Fibroblast of skin of left quadriceps (primary cell): Measurements from ENCODE around the gene EPHB1.

Experiments used
- DNase-seq, 2 experiments: peaks; one replicate each; pipeline ENCODE4 v3.0.0-alpha.2; 2013; ENCODE audit warnings: low read depth in 2 of 2

The EPHB1 gene

DNA sequence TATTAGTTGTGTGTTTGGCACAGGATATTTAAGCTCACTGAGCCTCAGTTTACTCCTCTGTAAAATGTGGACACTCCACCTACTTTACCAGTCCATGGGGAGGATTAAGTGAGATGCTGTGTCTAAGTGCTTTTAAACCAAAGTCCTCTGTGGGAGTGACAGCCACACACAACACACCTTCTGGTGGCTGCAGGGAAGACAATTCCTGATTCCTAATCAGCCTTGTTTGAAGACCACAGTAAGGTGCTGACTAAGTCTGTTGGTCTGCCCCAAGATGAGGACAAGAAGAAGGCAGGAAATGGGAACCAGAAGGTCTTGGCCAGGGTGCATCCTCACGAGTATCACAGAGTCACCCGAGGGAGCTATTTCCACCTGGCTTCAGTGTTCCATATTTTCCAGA is 52.3 kb downstream of the EPHB1 start:
- DNase-seq, result no peak

DNA sequence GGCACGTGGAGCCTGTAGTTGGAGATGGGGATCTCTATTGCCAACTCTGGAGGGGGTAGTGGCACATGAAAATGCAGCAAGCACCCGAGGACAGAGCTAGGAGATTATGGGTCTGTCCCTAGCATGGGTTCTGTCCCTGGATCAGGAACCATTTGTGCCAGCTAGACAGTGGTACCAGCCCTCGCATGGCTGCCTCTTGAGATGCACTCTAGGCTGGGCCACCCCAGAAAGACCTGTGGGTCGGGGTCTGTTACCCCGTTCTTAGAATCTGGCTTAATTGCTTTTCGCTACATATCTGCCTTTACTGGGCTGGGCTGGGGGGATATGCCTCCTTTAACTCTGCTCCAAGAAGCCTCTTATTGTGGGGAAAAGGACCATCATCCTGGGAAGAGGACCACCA is 54.5 kb downstream of the EPHB1 start:
- DNase-seq, result no peak

DNA sequence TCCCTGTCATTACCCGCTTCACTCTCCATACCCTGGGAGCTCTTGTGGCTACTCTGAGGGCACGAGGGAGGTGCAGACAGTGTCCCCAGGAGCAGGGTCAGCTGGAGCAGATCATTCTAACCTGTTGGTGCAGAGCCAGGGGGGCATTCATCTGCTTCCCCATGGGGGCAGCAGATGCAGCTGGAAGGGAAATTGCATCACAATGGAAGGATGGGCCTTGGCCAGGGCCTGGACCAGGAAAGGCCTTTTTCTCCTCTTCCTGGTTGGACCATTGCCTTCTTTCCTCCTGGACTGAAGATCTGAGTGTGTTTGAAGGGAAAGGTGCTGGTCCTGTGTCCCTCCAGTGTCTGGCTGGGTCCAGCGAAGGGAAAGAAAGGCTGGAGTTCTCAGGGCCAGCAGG is 55.7 kb downstream of the EPHB1 start:
- DNase-seq, result no peak

DNA sequence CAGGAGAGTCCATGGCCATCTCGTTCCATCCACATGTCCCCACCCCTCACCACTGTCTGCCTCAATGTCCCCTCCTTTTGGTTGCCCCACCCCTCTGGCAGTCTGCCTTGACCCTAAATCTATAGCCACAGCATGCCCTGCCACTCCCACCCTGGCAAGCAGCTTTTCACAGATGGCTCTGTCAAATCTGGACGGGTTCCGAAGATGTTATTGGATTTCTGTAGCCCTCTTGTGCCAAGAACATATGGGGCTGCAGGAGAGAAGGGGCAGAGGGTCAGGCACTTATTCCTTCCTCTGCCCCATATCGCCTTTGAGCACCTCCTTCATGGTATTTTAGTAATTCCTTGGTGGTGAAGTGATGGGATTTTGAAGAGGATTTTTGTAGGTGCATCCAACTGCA is 57.1 kb downstream of the EPHB1 start:
- DNase-seq, result no peak

DNA sequence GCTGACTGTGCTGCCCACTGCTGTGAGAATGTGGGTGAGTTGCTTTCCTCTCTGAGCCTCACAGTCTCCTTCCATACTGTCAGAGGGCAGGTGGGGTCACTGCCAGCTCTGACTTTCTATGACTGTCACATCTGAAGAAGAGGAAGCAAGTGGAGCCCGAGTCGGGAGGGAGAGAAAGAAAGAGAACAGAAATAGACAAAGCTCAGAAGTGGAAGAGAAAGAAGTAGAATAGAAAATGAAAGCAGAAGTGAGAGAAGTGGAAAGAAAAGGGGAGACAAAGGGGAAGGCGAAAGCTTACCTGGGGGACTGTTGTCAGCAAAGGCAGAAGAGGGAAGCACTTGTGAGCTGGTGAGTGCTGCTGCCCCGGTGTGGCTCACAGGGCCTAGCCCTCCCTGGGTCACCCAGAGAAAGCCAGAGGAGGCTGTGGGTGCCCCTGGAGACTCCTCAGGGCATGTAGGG is 57.9 kb downstream of the EPHB1 start:
- no peak for DNase-seq

DNA sequence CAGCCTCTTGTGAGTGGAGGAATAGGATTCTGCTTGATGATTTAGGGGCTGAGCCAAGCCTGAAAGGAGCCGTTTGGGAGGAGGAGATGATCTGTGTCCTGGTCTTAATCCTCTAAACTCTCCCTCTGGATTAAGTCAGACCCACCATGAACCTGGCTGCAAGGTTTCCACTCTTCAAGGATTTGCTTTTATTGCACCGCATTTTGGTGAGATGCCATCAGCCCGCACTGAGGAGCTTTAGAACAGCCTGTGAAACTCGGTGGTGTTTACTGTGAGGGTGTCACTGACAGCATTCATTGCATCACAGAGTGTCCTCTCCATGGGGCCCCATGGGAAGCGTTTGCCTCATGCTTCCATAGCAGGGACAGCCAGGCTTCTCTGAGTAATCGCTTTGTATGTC is 59.2 kb downstream of the EPHB1 start:
- no peak for DNase-seq

DNA sequence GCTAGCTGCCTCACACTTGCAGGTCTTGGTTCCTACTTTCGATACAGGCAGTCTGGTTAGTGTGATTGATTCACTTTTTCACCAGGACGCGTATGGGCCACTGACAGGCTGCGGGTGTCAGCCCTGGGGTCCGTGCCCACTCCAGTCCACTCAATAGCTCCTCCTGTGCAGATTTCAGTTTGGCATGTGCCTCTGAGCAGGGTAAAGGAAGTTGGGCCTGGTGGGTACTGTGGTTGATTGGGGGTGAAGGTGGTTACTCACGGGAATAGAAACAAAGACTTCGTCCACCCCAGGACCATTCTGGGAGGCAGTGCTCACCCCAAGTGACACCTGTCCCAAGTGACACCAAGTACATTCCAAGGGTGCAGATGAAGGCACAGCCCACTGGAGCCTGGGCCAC is 62.3 kb downstream of the EPHB1 start:
- DNase-seq, result no peak

DNA sequence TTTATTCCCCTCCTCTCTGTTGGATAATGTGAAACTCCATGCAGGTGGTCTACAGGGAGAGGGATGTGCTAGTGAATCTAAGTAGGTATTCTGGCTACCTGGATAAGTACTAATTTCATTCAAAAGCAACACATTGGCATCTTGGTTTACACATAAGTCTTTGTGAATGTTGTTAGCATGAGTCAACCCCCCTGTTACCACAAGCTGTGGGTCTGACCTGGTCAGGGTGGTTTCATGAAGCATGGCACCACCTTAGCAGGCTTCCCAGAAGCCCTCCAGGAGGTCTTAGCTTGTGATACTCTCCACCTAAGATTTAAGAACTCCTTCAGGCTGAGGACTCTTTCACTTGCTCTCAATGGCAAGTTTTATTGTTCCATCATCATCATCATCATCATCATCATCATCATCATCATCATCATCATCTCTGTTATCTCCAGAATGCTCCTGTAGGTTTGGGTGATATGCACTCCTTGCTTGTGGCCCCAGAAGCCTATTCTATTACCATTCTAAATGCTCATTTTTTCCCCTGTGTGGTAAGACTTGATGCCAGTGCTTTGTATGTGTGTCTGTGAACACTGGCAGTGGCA is 62.8 kb downstream of the EPHB1 start:
- no peak for DNase-seq

DNA sequence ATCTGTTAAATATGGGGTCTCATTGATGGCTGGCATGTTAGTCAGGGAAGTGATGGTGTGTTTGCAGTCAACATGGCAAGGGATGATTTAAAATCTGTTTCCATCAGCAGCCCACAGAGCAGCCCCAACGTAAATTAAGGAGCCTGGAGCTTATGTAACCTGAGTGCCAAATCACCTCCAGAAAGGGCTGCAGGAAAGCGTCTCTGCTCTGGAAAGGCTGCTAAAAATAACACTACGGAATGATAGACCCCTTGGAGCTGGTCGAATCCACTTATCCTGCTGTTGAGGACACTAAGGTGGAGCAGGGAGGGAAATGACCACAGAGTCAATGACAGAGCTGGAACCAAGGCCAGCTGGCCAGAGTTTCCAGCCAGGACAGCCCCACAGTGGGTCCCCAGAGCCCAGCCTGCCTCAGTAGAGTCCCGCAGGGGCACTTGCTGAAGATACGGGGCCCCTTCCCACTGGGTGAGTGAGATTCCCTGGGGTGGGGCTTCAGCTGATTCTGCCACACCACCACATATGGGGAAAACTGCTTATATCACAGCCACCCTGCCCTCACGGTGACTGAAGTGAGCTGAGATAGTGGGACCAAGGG is 63.5 kb downstream of the EPHB1 start:
- no peak for DNase-seq

DNA sequence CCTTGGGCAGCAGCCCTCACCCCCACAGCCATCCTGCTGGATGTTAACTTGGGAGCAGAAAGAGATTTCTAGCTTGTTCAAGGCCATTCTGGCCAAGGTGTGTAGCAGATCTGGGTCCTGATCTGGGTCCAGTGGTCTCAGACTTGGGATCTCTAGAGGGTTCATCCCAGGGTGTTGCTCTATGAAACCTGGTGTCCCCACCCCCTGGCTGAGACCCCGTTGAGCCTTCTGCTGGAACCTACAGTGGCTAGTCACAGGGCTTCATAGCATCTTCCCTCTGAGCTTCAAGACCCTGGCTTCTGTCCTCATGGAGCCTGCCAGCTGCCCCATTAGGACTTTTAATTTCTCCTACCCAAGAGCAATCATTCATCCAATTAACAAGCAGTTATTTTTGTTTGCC is 64.3 kb downstream of the EPHB1 start:
- no peak for DNase-seq

DNA sequence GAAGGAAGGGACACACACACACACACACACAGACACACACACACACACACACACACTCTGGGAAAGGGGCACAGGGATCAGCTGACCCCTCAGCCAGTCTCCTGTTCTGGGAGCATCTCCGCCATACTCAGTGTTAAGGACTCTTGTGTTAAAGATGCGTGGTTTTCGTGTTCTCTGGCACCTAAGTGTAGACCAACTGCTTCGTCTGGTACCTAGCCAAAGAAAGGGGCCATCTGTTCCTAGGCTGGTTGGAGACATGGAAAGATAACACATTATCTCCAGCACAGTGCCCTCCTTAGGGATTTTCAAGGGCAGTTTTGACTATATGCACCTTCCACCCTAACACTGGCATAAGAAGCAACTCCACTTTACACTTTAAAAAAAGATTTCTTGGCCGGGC is 65.1 kb downstream of the EPHB1 start:
- DNase-seq, result no peak

DNA sequence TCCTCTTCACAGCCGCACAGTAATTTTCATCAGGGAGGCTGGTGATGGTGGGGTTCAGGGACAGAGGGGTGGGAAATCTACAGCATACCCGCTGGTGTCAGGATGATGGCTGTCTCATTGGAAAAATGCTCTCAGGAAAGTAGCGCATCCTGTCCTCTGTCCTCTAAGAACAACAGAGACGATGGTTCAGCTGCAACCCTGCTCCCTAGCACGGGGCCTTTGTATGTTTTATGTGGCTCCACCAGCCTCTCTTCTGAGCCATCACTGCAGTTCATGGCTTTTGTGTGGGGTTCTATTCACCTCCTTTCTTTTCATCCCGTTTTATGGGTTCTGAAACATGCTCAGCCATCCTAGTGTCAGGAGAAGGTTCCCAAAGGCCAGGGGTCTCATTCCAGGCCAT is 68.9 kb downstream of the EPHB1 start:
- DNase-seq, result no peak

DNA sequence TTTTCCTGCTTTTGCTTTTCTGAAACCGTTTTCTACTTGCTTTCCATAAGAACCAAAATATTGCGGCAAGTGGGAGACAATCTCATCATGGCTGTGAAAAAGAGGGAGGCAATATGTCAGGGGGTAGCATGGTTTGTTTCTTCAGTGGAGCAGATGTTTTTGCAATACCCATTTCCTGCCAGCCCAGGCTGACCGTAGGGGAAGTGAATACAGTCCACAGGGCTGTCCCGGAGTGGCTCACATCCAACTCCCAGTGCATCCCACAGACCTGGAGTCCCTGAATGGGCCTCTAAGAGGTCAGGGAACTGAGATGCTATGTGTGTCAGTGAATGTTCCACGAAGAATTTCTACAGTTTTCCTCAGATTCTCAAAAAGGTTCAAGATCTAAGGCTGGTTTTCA is 69.6 kb downstream of the EPHB1 start:
- DNase-seq, result no peak

DNA sequence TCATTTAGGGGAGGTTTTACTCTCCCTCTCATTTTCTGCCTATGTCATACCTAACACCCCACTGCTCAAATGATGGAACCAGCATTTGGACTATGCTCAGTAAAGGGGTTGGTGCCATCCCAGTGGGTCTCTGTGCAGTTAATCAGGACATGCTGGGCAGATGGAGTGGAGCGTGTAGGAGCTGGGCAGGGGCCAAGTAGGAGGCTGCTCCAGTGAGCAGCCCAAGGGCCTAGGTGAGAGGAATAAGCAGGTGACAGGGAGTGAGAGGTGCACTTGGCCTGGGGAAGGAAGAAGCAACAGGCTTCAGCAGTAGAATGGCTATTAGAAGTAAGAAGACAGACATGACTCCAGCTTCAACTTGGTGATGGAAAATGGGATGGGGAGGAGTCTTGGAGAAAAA is 72.2 kb downstream of the EPHB1 start:
- no peak for DNase-seq

DNA sequence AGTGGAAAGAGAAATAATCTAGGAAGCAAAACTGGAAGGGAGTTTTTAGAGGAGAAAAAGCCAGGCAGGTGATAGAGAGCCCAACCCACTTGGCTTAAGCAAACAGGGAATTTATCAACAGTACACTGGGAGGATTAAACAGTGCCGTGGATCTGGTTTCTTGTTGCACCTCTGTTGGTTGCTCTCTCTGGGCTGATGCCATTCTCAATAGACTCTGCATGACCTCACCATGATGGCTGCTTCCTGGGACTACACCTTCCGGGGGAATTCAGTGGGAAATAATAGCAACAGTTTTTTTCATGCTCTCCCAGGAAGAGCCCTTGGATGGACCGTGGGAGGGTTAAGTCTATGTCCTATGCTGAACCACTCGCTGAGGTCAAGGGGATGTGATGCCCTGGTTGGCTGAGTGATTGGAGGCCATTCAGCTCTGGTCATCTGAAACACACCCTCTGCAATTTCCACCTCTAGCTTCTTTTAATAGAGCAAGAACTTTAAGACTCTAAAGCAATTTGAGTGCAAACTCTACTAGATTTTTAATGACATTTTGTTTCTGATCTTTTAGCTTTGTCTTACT is 74.2 kb downstream of the EPHB1 start:
- no peak for DNase-seq

DNA sequence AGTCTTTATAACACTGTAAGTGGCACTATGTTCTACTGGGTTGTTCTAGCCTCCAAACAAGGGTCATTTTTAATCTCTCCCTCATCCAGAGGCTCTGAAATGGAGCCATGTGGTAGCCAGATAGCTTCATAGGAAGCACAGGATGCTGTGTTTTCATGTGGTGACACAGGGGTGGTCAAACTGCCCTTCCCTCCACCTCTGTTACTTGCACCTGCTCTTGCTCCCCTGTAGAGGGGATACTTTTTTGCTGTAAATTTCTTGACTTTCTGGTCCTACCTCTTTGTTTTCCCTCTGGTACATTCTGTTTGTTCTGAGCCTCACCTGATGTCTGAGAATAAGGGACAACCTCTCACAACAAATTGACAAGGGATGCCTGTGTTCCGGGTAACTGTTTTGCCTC is 76.8 kb downstream of the EPHB1 start:
- no peak for DNase-seq

DNA sequence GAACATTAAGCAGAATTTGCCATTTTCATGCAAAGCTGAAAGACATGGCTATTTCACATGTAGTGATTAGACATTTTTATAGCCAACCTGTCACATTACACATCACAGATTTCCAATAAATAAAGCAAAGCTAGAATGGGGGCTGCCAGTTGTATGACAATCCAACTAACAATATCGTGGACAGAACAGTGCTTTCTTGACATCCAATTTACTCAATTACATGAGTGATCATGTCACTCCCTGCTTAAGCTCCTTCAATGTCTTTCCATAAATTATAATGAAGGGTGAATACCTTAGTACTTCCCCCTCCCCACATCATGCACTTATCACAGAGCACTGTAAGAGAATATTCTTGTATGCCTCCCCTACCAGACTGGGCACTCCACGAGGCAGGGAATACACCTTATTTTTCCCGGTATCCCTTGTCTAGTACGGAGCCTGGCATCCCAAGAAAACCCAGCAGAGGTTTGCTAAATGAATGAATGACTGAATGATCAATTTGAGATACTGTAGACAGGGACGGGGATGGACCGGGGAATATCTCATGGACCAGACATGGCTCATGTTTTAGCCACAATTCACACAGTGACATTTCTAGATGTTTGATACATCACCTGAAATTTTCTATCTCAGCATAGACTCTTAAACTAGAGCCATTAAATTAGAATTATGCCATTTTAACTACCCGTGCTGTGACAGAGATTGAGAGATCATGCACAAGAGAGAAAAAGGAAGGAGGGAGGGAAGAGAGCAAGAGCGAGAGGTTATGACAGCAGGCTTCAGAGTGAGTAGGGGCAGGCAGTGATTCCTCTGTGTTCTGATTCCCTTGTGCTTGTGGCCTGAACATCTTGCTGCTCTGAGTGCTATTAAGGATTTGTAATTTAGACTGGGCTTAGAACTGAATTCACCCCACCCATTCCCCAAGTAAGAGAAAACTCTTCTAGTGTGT is 77.7 kb downstream of the EPHB1 start:
- no peak for DNase-seq

DNA sequence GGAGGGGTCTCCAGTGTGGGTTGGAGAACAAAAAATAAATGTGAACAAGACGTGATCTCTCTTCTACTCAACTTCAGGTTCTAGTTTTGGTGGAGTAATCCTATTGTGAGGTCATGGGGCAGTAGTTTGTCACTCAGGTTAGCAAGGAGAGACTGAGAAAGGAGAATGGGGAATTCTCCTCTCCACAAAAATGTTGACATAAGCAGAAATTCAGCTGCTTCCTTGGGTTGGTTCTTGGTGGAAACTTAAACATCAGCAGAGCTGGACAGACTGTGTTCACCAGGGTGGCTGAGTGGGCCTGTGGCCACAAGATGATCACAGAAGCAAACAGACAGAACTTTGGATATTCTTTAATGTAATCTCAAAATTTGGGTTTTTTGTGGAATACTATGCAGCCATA is 78.7 kb downstream of the EPHB1 start:
- no peak for DNase-seq

DNA sequence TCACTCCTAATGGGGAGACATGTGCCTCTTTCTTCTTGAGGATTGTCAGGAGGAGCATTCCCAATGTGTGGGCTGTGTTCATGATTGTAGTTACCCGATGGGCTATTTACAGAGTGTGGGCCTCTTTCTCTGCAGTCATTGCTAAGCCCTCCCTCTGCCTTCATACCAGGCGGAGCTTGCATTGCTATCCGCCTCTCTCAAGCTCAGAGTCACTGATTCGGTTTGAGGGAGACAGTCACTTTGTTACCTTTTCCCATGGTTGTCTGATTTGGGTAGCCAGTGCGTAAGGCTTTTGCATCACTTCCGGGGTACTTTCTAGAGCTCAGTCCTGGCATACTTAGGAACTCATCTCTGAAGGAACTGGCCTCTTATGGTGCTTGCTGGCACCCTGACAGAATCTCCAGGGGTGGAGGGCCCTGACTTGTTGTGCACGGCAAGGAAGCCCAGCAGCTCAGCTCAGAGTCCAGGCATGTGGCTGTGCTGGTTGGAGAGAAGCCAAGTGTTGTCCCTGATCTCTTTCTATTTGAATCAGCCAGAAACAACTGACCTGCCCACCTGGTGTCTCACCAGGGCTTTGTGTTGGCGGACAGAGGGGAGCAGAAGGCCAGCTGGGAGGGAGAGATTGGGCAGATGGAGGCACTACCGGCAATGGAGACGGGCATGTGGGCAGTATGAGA is 79.8 kb downstream of the EPHB1 start:
- DNase-seq, result no peak

DNA sequence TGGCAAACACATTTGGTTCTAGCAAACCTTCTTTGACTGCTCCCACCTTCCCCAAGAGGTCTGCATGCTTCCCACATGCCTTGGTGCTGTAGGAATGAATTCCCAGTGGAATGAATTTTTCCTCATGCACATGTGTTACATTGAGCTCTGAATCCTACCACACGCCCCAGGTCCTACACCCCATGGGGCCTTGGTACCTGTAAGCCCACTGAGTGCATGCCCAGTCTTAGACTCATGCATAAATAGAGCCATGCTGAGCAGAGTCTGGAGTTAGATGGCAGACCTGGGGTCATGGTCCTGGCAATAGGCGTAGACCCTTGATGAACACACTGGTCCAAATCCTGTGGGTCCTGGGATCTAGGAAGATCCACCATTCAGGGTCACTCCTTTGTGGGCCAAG is 81.8 kb downstream of the EPHB1 start:
- no peak for DNase-seq

DNA sequence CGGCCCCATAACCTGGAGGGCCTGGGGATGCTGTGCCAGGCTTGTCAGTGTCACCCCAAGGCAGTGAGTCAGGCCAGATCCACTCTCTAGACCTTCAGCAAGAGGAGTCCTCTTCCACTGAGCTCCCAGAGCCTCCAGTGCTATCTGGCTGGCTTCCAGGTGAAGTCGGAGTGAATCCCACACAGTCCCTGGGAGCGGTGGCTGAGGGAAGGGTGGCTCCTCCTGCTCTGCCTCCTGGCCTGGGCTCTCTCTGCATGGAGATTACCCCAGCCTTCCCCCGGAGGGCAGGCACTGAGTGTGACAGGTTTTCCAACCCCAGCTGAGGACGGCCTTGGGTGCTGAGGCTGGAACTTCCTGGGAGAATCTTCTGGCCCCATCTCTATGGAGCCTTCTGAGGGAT is 82.7 kb downstream of the EPHB1 start:
- no peak for DNase-seq

DNA sequence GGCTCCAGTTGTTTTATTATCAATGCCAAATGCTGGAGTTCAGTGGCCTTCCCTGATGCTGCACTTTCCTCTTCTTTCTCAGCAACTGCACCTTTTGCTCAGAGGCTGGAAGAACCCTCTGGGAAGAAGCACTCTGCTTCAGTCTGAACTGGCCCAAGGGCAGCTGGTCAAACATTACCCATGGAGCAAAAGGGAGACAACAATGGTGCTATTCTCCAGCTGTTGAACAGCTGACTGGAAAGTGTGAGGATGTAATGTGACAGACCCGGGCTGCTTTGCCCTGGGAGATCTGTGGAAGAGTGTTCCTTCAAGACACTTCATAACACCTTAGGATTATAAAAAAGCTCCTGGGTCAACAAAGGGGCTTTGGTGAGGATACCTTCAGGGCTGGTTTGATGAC is 84.9 kb downstream of the EPHB1 start:
- no peak for DNase-seq
